HepG2 (cell line): ENCODE measurements around the gene NGEF. TPM values are rescaled to one million over a fixed set of nuclear protein-coding genes. Genes with fewer than 3 reads are reported as not detected.

Experiments
- ATAC-seq: fragments of 200-7000 bp; cut with Tn5 transposase; 3 replicates; pipeline ENCODE4 v1.9.1; 2020; ENCODE audit warnings: mild to moderate bottlenecking, moderate library complexity
- BruUV-seq: library from RNA; stranded (reverse); fragments of 400-500 nt; replicated peaks from 2 replicates; lab custom pipeline; 2021; lab: Mats Ljungman, UMichigan
- CTCF ChIA-PET: fragments of 300-600 bp; formaldehyde crosslinking; extraction: SDS; loops from one replicate; lab custom pipeline; 2021; ENCODE audit warnings: low total read pairs, inconsistent platforms, low intra/inter-chr PET ratio; lab: Yijun Ruan, JAX
- POLR2A ChIA-PET: fragments of 350-600 bp; sonication (Branson Sonifier 250); formaldehyde crosslinking; loops from one replicate; lab custom pipeline; 2020; ENCODE audit warnings: antibody characterized with exemption, inconsistent platforms; lab: Yijun Ruan, JAX
- DNase-seq: peaks from one replicate; pipeline ENCODE4 v3.0.0-alpha.2; 2015; ENCODE audit warnings: low spot score
- FAIRE-seq: peaks from 3 replicates; lab custom pipeline; 2011; peaks lifted over from hg19 to GRCh38; lab: Jason Lieb, UNC
- H2AFZ ChIP-seq: one replicate; pipeline ENCODE4 v1.6.1; 2011; ENCODE audit warnings: low read length, inconsistent platforms
- H3K27ac ChIP-seq: fragments of 300-600 bp; 3 replicates; pipeline ENCODE4 v1.8.0; 2011; ENCODE audit warnings: mixed run types, mild to moderate bottlenecking, mixed read lengths, low read length, inconsistent platforms; ENCODE audit not compliant: insufficient read depth; ENCODE audit errors: extremely low read length
- H3K27me3 ChIP-seq, 2 experiments: fragments of 200-600 bp in 1 of 2; 2 replicates in 1 of 2; 3 replicates in 1 of 2; pipeline versions ENCODE4 v1.6.0 to v1.8.0; 2011; ENCODE audit warnings: low read length in 2 of 2, mild to moderate bottlenecking in 2 of 2, moderate library complexity in 2 of 2, inconsistent platforms in 1 of 2; ENCODE audit not compliant: insufficient read depth in 2 of 2, control insufficient read depth in 1 of 2
- H3K36me3 ChIP-seq, 2 experiments: fragments of 200-600 bp in 1 of 2; replicated peaks in 1 of 2; 2 replicates in 1 of 2; 3 replicates in 1 of 2; pipeline versions ENCODE4 v1.5.1 to v1.8.0; 2011; ENCODE audit warnings: low read length in 2 of 2, inconsistent platforms in 1 of 2; ENCODE audit not compliant: insufficient read depth in 2 of 2, control insufficient read depth in 1 of 2
- H3K4me1 ChIP-seq: 2 replicates; pipeline ENCODE4 v1.5.1; 2012; ENCODE audit warnings: low read length, inconsistent platforms; ENCODE audit not compliant: insufficient read depth
- H3K4me2 ChIP-seq: 2 replicates; pipeline ENCODE4 v1.6.0; 2011; ENCODE audit warnings: low read depth, low read length, inconsistent platforms
- H3K4me3 ChIP-seq, 3 experiments: fragments of 200-600 bp in 1 of 3; sonication (generic), shearing (Covaris generic) in 1 of 3; replicated peaks in 1 of 3; 2 replicates each; pipeline ENCODE4 v1.5.1; 2011 to 2016; ENCODE audit warnings: low read length in 3 of 3, inconsistent platforms in 2 of 3, low read depth in 2 of 3, mild to moderate bottlenecking in 2 of 3, control low read depth in 1 of 3, mixed read lengths in 1 of 3; ENCODE audit not compliant: insufficient read depth in 1 of 3
- H3K79me2 ChIP-seq: one replicate; pipeline ENCODE4 v1.6.1; 2011; ENCODE audit warnings: low read length, inconsistent platforms; ENCODE audit not compliant: insufficient read depth
- H3K9ac ChIP-seq: 2 replicates; pipeline ENCODE4 v1.6.0; 2011; ENCODE audit warnings: mild to moderate bottlenecking, low read depth, low read length, inconsistent platforms; ENCODE audit not compliant: insufficient read depth
- H3K9me3 ChIP-seq: 2 replicates; pipeline ENCODE4 v1.5.1; 2012; ENCODE audit warnings: mild to moderate bottlenecking, low read length
- H4K20me1 ChIP-seq: 2 replicates; pipeline ENCODE4 v1.6.0; 2011; ENCODE audit warnings: inconsistent platforms, mild to moderate bottlenecking, low read length, moderate library complexity; ENCODE audit not compliant: insufficient read depth
- ARID4A ChIP-seq: sonication (generic); formaldehyde crosslinking; IDR thresholded peaks from 2 replicates; pipeline ENCODE4 v1.5.0; 2020; ENCODE audit warnings: mild to moderate bottlenecking, missing genetic modification reagents, borderline replicate concordance
- IKZF1 ChIP-seq: fragments of 450-650 bp; IDR thresholded peaks from 2 replicates; pipeline ENCODE4 v1.7.1; 2016
- KLF6 ChIP-seq: IDR thresholded peaks from 2 replicates; pipeline ENCODE4 v1.8.0; 2016; ENCODE audit warnings: missing biosample characterization, missing genetic modification reagents
- NONO ChIP-seq, 2 experiments: fragments of 450-650 bp in 1 of 2; sonication (generic) in 1 of 2; formaldehyde crosslinking in 1 of 2; IDR thresholded peaks in 1 of 2; conservative IDR thresholded peaks in 1 of 2; 2 replicates each; pipeline versions ENCODE4 v1.6.1 to v1.8.0; 2017 to 2022; ENCODE audit warnings: mild to moderate bottlenecking in 1 of 2, missing genetic modification reagents in 1 of 2, moderate library complexity in 1 of 2
- SKI ChIP-seq: fragments of 450-650 bp; IDR thresholded peaks from one replicate; pipeline ENCODE4 v1.6.1; 2018; ENCODE audit warnings: mild to moderate bottlenecking; ENCODE audit not compliant: partially characterized antibody
- ZBTB10 ChIP-seq: sonication (generic); formaldehyde crosslinking; IDR thresholded peaks from 2 replicates; pipeline ENCODE4 v1.4.0; 2020; ENCODE audit warnings: missing genetic modification reagents, borderline replicate concordance
- ZFX ChIP-seq: sonication (generic); formaldehyde crosslinking; IDR thresholded peaks from 2 replicates; pipeline ENCODE4 v1.4.0; 2020; ENCODE audit warnings: mild to moderate bottlenecking, low read depth, missing genetic modification reagents, moderate library complexity
- ZNF33A ChIP-seq: sonication (generic); formaldehyde crosslinking; IDR thresholded peaks from 2 replicates; pipeline ENCODE4 v1.5.1; 2020; ENCODE audit warnings: missing genetic modification reagents, mild to moderate bottlenecking, moderate library complexity, borderline replicate concordance
- ZNF784 ChIP-seq: sonication (generic); formaldehyde crosslinking; IDR thresholded peaks from 2 replicates; pipeline ENCODE4 v1.5.1; 2020; ENCODE audit warnings: missing genetic modification reagents, mild to moderate bottlenecking, borderline replicate concordance
- WGBS: methylation state at CpG from one replicate; pipeline ENCODE4 v1.1.6; 2017; ENCODE audit warnings: low lambda C conversion rate; 5-methylcytosine and 5-hydroxymethylcytosine counted together
- in situ Hi-C: cut with HindIII; loops from 2 replicates; pipeline ENCODE4 v1.10.0; 2017; ENCODE audit warnings: low pct_unique_long_range_greater_than_20kb; ENCODE audit not compliant: extremely low pct_ligation_motif_present
- intact Hi-C: fragments of 100-400 bp; cut with micrococcal nuclease; formaldehyde crosslinking; loops from one replicate; pipeline ENCODE4 v1.10.0; 2022; ENCODE audit not compliant: unreplicated experiment
- polyA plus RNA-seq, 8 experiments: library from polyadenylated mRNA; depleted of rRNA in 3 of 8; stranded (reverse) in 7 of 8; unstranded in 1 of 8; fragments of >200 nt; fragmentation: Illumina TruSeq in 4 of 8; extraction: Trizol in 4 of 8; gene quantifications; 2 replicates each; pipeline versions ENCODE4 v1.2.1 to v1.2.3, GENCODE V29; 2011 to 2016; ENCODE audit warnings: low read depth in 4 of 8, missing spikeins in 1 of 8, mixed read lengths in 1 of 8; ENCODE audit not compliant: insufficient read depth in 1 of 8
- total RNA-seq, 5 experiments: library from RNA; depleted of rRNA; stranded (reverse); fragments of >200 nt; fragmentation: Illumina TruSeq; extraction: Trizol; gene quantifications; 2 replicates each; pipeline ENCODE4 v1.2.3, GENCODE V29; 2016; ENCODE audit warnings: low read depth in 1 of 5

NGEF gene
- total and polyA plus RNA-seq, 2 of the 13 experiments (the other 11 are each of a cell fraction or from before 2014, with no cell fraction given) = 14.4 to 36.9 TPM

GRCh38 chr2:232957657-232958090 is 55.4 kb downstream of the NGEF start:
- Histone ChIP-seq H4K20me1 (no peaks in the 10 kb centered on the region), H2AFZ (no peak overlapping the region), H3K36me3 (no peaks in the 10 kb centered on the region; a peak in 2 of 5 replicates), H3K4me3 (no peak overlapping the region), H3K27me3 (no peaks in the 10 kb centered on the region), H3K4me1 (peaks cover 11% of the 10 kb centered on the region), H3K9me3 (peaks cover 7% of the 10 kb centered on the region), H3K79me2 (no peaks in the 10 kb centered on the region), H3K9ac (no peak overlapping the region), H3K27ac (no peak overlapping the region), H3K4me2 (no peak overlapping the region)
- ATAC-seq (no peak), FAIRE-seq (no peak), DNase-seq (no peak)
- in situ Hi-C loops (no loop called here), intact Hi-C loops (no loop called here)
- 88% methylated on average over 3 of the region's 3 CpGs for WGBS
- ChIA-PET CTCF (no interaction called here), POLR2A (no interaction called here)
- BruUV-seq = no TSS peak
- TF ChIP-seq ZNF784 (no peak), ZFX (CRISPR knock-in tag) (no peak), ZBTB10 (CRISPR knock-in tag) (no peak), SKI (no peak), ZNF33A (CRISPR knock-in tag) (no peak), ARID4A (CRISPR knock-in tag) (no peak), NONO (IDR thresholded peaks at IDR 0.05) (no peak), NONO (CRISPR knock-in tag; conservative IDR thresholded peaks at IDR 0.05) (no peak), IKZF1 (no peak), KLF6 (CRISPR knock-in tag) (no peak)
